Heart left ventricle (tissue), 13 donors: ENCODE measurements around the gene KLHL29.

ENCODE experiments used
- CTCF ChIP-seq, 12 donors: fragments of 200-600 bp; sonication (generic) in 4 of 12; IDR thresholded peaks; one replicate each; pipeline versions ENCODE4 v1.5.0 to v1.8.0; 2018 to 2022; ENCODE audit warnings: antibody characterized with exemption in 12 of 12, mild to moderate bottlenecking in 5 of 12
- POLR2A ChIP-seq, 2 donors: fragments of 450-650 bp; IDR thresholded peaks; one replicate each; pipeline ENCODE4 v1.6.1; 2017; ENCODE audit warnings: antibody characterized with exemption in 2 of 2, mild to moderate bottlenecking in 2 of 2, moderate library complexity in 2 of 2
- donor health status: ischemic (EF 13 %, LVEDD 7.1; RV severe dilation, severe dysfunction).
- donor health status: DM: no; HTN: yes; CAD: no.
- donor health status: DM: no; HTN: no; CAD: no.
- donor health status: ischemic (EF 25% LVEDD 6.9; RV normal size, moderate dysfunction).
- donor health status: ischemic (EF 25% LVEDD 5.7; RV mildly dilated, moderate dysfunction).
- donor health status: ischemic (EF 35%, LVEDD 5.7; RV mildly dilated, moderate dysfunction).
- donor health status: nonischemic (EF 11% LVEDD 7.7; RV severe dilation, severe dysfunction).
- donor health status: DM: yes; HTN: yes; CAD: no.
- donor health status: PGD.
- donor health status: ischemic (EF 29% LVEDD 5.4; RV normal size, mild dysfunction).
- donor health status: nonischemic (EF 23%, LVEDD 6.1; RV moderate dilation, normal function).

DNA sequence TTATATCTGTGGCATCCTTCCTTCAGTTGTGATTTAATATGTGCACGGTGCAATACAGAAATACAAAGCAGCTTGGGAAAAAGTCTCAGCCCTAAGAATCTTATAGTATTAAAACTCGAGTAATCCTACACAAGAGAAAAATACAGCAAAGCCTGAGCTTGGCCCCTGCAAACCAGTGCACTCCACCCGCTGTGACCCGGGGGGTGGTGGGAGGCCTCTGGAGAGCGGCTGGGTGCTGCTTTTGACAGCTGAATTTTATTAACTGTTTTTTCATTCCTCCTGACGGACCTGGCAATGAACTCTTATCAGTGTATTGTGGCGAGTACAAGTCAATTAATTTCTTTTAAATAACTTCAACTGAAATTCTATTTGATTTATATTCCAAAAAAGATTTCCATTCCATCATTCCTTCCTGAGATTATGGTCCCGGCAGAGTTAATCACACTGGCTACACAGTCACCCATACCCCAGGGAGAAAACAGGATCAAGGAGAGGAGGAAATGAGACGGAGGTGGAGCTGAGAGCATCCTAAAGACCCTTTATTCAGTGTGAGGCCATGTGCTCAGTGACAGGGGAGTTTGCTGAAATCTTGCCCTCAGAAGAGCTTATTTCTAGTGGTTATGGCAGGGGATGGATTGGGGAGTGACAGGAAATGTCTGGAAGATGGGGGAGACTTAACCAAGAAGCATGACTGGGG, 124.8 kb downstream of the KLHL29 start:
- TF ChIP-seq CTCF (IDR thresholded peaks at IDR 0.05) (no peak), POLR2A (IDR thresholded peaks at IDR 0.05) (no peak)
